Brain microvascular endothelial cell (primary cell): ENCODE measurements around the gene MMP23B.
A peak's percentile ranks its signal among the peaks of the same experiment; 100 is the strongest.

ENCODE experiments used
- DNase-seq: peaks from one replicate; pipeline ENCODE4 v3.0.0-alpha.2; 2020
- H3K27ac ChIP-seq: fragments of 250-450 bp; sonication (Bioruptor Pico); 2 replicates; pipeline ENCODE4 v1.5.1; 2020; ENCODE audit warnings: mild to moderate bottlenecking, moderate library complexity
- H3K27me3 ChIP-seq: fragments of 250-450 bp; sonication (Bioruptor Pico); replicated peaks from 2 replicates; pipeline ENCODE4 v1.5.1; 2020; ENCODE audit warnings: mild to moderate bottlenecking
- H3K36me3 ChIP-seq: fragments of 250-450 bp; sonication (Bioruptor Pico); replicated peaks from 2 replicates; pipeline ENCODE4 v1.5.1; 2020; ENCODE audit warnings: mild to moderate bottlenecking
- H3K4me3 ChIP-seq: 2 replicates; pipeline ENCODE4 v1.5.1; 2011; ENCODE audit warnings: low read depth, mild to moderate bottlenecking, control low read depth, low read length, moderate library complexity
- CTCF ChIP-seq: IDR thresholded peaks from 2 replicates; pipeline ENCODE4 v1.5.1; 2011; ENCODE audit warnings: low read depth, mild to moderate bottlenecking, moderate library complexity, low read length, control low read depth, inconsistent platforms; ENCODE audit errors: missing control alignments
- in situ Hi-C: cut with HindIII; loops from 2 replicates; pipeline ENCODE4 v1.10.0; 2017; ENCODE audit warnings: low sequenced_read_pairs, low pct_ligation_motif_present

Gene MMP23B

DNA sequence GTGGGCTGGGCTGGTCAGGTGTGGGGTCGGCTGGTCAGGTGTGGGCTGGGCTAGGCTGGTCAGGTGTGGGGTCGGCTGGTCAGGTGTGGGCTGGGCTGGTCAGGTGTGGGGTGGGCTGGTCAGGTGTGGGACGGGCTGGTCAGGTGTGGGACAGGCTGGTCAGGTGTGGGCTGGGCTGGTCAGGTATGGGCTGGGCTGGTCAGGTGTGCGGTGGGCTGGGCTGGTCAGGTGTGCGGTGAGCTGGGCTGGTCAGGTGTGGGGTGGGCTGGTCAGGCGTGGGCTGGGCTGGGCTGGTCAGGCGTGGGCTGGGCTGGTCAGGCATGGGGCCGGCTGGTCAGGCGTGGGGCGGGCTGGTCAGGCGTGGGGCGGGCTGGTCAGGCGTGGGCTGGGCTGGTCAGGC lies 25.7 kb upstream of the MMP23B start:
- no peak for TF ChIP-seq CTCF
- in situ Hi-C loops, result no loop called here
- peaks cover 6% of the 10 kb centered on the region for H3K27me3 ChIP-seq
- no peak overlapping the region for H3K4me3 ChIP-seq
- no peaks in the 10 kb centered on the region for H3K36me3 ChIP-seq
- no peak for DNase-seq
- no peak overlapping the region for H3K27ac ChIP-seq

DNA sequence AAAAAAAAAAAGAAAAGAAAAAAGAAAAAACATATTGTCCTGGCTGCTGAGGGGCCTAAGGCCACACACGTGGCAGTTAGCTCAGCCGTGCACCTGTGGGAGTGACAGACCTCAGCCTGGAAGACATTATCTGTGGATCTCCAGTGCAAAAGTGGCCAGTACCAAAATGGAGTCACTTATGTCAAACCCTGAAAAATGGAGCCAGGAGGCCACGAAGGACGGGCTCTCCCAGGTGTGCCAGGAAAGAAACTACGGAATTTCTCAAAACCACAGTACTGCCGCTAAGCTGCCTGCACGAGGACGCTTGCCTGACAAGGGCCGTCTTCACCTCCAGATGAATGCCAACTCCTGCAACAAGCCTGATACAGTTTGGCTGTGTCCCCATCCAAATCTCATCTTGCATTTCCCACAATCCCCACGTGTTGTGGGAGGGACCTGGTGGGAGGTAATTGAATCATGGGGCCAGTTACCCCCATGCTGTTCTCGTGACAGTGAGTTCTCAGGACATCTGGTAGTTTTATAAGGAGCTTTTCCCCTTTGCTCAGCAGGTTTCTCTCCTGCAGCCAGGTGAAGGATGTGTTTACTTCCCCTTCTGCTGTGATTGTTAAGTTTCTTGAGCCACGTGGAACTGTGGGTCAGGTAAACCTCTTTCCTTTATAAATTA lies 22.0 kb upstream of the MMP23B start:
- Histone ChIP-seq H3K27me3 (no peaks in the 10 kb centered on the region), H3K27ac (no peak overlapping the region), H3K36me3 (no peaks in the 10 kb centered on the region), H3K4me3 (no peak overlapping the region)
- no peak for DNase-seq
- in situ Hi-C loops, result no loop called here
- TF ChIP-seq CTCF, result no peak

DNA sequence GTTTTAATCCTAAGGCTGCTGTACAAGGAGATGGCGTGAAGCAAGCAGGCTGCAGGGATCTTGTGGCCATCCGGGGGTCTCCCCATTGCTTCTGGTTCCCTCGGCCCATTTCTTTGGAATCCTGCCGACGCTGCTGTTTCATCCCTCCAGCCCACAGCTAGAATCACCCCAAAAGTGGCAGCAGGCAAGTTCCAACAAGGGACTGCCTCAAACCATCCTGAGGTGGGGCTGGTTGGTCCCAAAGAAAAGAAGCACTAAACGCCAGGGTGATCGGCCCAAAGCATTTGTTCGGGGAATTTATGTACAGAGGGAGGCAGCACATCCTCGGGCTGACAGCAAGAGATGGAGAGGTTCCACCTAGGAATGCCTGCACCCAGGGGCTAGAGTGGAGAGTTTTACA lies 21.2 kb upstream of the MMP23B start:
- DNase-seq, result no peak
- Histone ChIP-seq H3K27me3 (no peaks in the 10 kb centered on the region), H3K27ac (no peak overlapping the region), H3K36me3 (no peaks in the 10 kb centered on the region), H3K4me3 (no peak overlapping the region)
- TF ChIP-seq CTCF, result no peak
- in situ Hi-C loops, result no loop called here

GRCh38 chr1:1612104-1612400 lies 19.9 kb upstream of the MMP23B start:
- Histone ChIP-seq H3K27ac (no peak overlapping the region), H3K36me3 (no peaks in the 10 kb centered on the region), H3K4me3 (no peak overlapping the region), H3K27me3 (no peaks in the 10 kb centered on the region)
- in situ Hi-C loops, result no loop called here
- TF ChIP-seq CTCF, result no peak
- no peak for DNase-seq

- TF ChIP-seq CTCF, result no peak
- DNase-seq, result no peak
- in situ Hi-C loops, result no loop called here
- Histone ChIP-seq H3K27ac (no peak overlapping the region), H3K4me3 (peak overlapping the region; percentile 89), H3K27me3 (no peaks in the 10 kb centered on the region), H3K36me3 (peaks cover 3% of the 10 kb centered on the region)
Measured at GRCh38 chr1:1613509-1614082, 18.4 kb upstream of the MMP23B start.
